IPS-15b (cell line): Measurements from ENCODE around the gene DPF3.

ENCODE experiments used
- H3K27me3 ChIP-seq: one replicate; pipeline ENCODE4 v1.6.1; 2013; ENCODE audit warnings: low read length; ENCODE audit not compliant: control insufficient read depth, insufficient read depth
- H3K36me3 ChIP-seq: one replicate; pipeline ENCODE4 v1.6.1; 2013; ENCODE audit warnings: low read length; ENCODE audit not compliant: control insufficient read depth, insufficient read depth
- H3K4me1 ChIP-seq: one replicate; pipeline ENCODE4 v1.6.1; 2013; ENCODE audit warnings: mild to moderate bottlenecking, low read length; ENCODE audit not compliant: control insufficient read depth, insufficient read depth
- H3K4me3 ChIP-seq: one replicate; pipeline ENCODE4 v1.5.1; 2013; ENCODE audit warnings: low read depth, low read length
- H3K9ac ChIP-seq: one replicate; pipeline ENCODE4 v1.6.1; 2013; ENCODE audit warnings: low read depth, mild to moderate bottlenecking, low read length
- H3K9me3 ChIP-seq: one replicate; pipeline ENCODE4 v1.6.1; 2013; ENCODE audit warnings: mild to moderate bottlenecking, low read length; ENCODE audit not compliant: control insufficient read depth, insufficient read depth

The DPF3 gene

DNA sequence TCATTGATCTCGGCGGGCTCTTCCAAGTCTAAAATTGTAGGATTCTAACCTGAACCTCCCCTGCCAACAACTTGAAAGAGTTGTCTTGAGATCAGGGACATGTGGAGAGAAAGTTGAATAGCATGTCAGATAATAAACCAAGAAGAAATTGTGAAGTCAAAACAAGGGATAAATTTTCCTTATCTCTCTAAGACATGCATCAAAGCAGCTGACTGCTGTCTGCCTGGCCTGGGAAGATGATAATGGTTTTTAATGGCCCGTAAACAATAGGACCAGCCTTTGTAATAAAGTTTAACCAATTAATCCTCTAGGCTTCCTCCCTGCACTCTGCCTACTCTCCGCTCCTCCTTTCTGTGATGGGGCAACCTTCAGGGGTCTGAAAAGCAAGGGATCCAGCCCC is 67.9 kb downstream of the DPF3 start:
- no peak overlapping the region for H3K4me3 ChIP-seq

DNA sequence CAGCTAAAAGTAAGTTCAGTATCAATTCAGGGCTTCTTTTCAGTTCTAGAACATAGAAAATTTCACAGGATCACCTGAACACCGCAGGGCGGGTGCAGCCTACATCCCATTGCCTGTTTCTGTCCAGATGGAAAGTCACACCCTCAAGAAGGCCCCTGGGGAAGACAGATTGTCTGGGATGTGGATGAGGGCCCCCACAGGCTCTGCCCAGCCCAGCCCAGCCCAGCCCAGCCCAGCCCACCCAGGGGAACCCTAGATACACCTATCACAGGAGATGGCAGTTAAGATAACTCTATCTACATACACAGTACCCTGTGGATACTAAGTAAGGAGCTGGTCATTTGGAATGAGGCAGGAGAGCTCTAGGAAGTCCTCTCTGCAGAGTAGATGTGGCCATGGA is 68.4 kb downstream of the DPF3 start:
- Histone ChIP-seq H3K4me3 (no peak overlapping the region), H3K36me3 (no peaks in the 10 kb centered on the region), H3K9ac (no peak overlapping the region), H3K4me1 (no peaks in the 10 kb centered on the region), H3K27me3 (no peaks in the 10 kb centered on the region), H3K9me3 (no peaks in the 10 kb centered on the region)

More for the DNA sequence above, 67.9 kb downstream of the DPF3 start:
- Histone ChIP-seq H3K4me1 (peaks cover 1% of the 10 kb centered on the region), H3K9me3 (no peaks in the 10 kb centered on the region), H3K9ac (no peak overlapping the region), H3K27me3 (no peaks in the 10 kb centered on the region), H3K36me3 (no peaks in the 10 kb centered on the region)

DNA sequence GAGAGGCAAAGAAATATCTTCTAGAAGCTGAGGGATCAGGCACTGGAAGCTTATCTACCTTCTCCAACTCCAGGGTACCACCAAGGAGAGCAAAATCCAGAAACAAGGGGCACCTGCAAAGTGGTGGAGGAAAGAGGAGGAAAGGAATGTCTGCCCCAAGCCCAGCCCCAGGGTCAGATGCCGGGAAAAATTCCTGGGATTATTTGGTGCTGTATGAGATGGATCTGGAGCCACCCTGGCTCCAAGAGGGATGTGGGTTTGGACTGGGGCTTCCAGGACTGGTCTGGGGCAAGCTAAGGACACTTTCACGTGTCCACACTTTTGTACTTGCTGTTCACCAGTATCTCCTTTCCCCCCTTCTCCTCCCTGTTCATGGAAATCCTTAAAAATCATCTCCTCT is 69.8 kb downstream of the DPF3 start:
- no peaks in the 10 kb centered on the region for H3K36me3 ChIP-seq
- H3K9me3 ChIP-seq: no peaks in the 10 kb centered on the region
- no peaks in the 10 kb centered on the region for H3K4me1 ChIP-seq
- no peak overlapping the region for H3K4me3 ChIP-seq
- H3K9ac ChIP-seq: no peak overlapping the region
- H3K27me3 ChIP-seq: no peaks in the 10 kb centered on the region

GRCh38 chr14:72822946-72823611 is 70.8 kb downstream of the DPF3 start:
- no peaks in the 10 kb centered on the region for H3K9me3 ChIP-seq
- H3K4me1 ChIP-seq: no peaks in the 10 kb centered on the region
- no peaks in the 10 kb centered on the region for H3K27me3 ChIP-seq
- no peak overlapping the region for H3K4me3 ChIP-seq
- no peak overlapping the region for H3K9ac ChIP-seq
- no peaks in the 10 kb centered on the region for H3K36me3 ChIP-seq

DNA sequence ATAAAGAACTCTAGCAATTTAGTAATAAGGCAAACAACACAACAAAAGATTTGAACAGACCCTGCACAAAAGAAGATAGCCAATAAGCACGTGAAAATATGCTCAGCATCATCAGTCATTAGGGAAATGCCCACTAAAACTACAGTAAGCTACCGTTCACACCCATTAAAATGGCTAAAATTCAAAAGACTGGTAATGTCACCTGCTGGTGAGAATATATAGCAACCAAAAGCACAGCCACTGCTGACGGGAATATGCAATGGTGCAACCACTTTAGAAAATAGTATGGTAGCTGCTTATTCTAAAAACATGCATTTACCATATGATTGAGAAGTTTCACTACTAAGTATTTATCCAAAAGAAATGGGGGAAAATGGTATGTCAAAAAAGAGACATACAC is 74.9 kb downstream of the DPF3 start:
- H3K9ac ChIP-seq: no peak overlapping the region
- H3K9me3 ChIP-seq: no peaks in the 10 kb centered on the region
- no peaks in the 10 kb centered on the region for H3K27me3 ChIP-seq
- H3K4me3 ChIP-seq: no peak overlapping the region
- H3K4me1 ChIP-seq: no peaks in the 10 kb centered on the region
- H3K36me3 ChIP-seq: no peaks in the 10 kb centered on the region

- H3K27me3 ChIP-seq: no peaks in the 10 kb centered on the region
- no peaks in the 10 kb centered on the region for H3K9me3 ChIP-seq
- H3K9ac ChIP-seq: no peak overlapping the region
- H3K36me3 ChIP-seq: no peaks in the 10 kb centered on the region
- H3K4me3 ChIP-seq: no peak overlapping the region
- no peaks in the 10 kb centered on the region for H3K4me1 ChIP-seq
Measured at GRCh38 chr14:72816287-72816686, 77.6 kb downstream of the DPF3 start.

DNA sequence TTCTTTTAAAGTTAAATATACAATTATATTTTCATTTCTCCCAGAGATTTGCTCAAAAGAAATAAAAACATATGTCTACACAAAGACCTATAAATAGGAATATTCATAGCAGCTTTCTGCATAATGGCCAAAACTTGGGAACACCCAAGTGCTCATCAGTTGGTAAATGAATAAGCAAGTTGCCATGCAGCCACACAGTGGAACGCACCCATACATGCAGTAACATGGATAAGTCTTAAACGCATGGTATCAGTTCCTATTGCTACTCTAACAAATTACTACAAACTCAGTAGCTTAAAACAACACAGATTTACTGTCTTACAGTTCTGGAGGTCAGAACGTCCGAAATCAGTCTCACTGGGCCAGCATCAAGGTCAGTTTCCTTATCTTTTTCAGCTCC is 78.5 kb downstream of the DPF3 start:
- Histone ChIP-seq H3K9me3 (no peaks in the 10 kb centered on the region), H3K4me3 (no peak overlapping the region), H3K9ac (no peak overlapping the region), H3K36me3 (no peaks in the 10 kb centered on the region), H3K27me3 (no peaks in the 10 kb centered on the region), H3K4me1 (no peaks in the 10 kb centered on the region)

- no peaks in the 10 kb centered on the region for H3K9me3 ChIP-seq
- no peaks in the 10 kb centered on the region for H3K4me1 ChIP-seq
- H3K4me3 ChIP-seq: no peak overlapping the region
- H3K9ac ChIP-seq: no peak overlapping the region
- H3K27me3 ChIP-seq: peaks cover 10% of the 10 kb centered on the region
- no peaks in the 10 kb centered on the region for H3K36me3 ChIP-seq
Measured at GRCh38 chr14:72812292-72812851, 81.5 kb downstream of the DPF3 start.

DNA sequence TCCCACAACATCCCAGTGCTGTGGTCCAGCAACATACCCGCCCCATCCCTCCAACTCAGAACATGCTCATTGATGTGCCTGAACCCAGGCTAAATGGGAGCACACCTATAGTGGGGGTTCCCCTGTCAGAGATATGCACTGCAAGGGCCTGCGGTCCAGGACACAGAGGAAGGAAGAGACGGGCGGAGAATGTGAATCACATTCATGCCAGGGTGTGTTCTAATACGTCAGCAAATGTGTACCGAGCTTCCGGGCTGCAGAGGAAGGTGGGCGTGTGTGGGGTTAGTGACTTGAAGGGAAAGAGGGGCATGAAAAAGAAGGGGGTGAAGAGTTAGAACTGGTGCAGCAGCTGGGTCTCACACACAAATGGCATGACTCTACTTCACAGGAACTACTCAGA is 83.7 kb downstream of the DPF3 start:
- Histone ChIP-seq H3K27me3 (peaks cover 26% of the 10 kb centered on the region), H3K4me3 (no peak overlapping the region), H3K4me1 (no peaks in the 10 kb centered on the region), H3K36me3 (no peaks in the 10 kb centered on the region), H3K9ac (no peak overlapping the region), H3K9me3 (no peaks in the 10 kb centered on the region)

DNA sequence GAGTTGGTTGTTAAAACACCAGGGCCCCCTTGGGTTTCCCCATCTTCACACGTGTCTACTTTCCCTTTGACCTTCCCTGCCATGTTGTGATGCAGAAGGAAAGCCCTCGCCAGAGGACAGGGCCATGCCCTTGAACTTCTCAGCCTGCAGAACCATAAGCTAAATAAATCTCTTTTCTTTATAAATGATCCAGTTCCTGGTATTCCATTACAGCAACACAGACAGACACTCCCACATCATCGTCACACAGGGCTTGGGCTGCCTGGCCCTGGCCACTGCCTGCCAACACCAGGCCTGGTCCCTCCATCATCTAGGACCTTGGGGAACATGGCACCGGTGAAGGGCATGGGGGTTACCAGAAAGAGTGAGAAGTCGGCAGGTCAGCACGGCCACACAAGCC is 84.8 kb downstream of the DPF3 start:
- Histone ChIP-seq H3K4me3 (no peak overlapping the region), H3K4me1 (peaks cover 1% of the 10 kb centered on the region), H3K36me3 (no peaks in the 10 kb centered on the region), H3K27me3 (peaks cover 26% of the 10 kb centered on the region), H3K9ac (no peak overlapping the region), H3K9me3 (no peaks in the 10 kb centered on the region)

DNA sequence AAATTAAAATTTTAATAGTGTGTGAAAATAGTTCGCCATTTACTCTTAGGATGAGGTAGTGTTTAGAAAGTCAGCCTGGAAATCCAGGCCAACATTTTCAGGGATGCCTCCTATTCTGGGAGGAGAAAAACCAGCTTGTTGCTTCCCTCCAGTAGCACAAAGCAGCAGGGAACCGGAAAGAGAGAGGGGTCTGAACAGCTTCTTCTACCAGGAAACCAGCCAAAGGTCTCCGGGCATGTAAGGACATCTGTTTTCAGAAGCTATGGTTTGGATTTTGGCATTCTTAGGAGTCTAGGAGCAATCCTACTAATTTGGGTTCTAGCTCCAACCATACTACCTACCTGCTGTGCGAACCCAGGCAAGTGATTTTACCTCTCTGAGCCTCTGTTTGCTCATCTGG is 85.3 kb downstream of the DPF3 start:
- Histone ChIP-seq H3K4me1 (peaks cover 6% of the 10 kb centered on the region), H3K36me3 (no peaks in the 10 kb centered on the region), H3K4me3 (no peak overlapping the region), H3K9ac (no peak overlapping the region), H3K9me3 (no peaks in the 10 kb centered on the region), H3K27me3 (peaks cover 30% of the 10 kb centered on the region)

- Histone ChIP-seq H3K9me3 (no peaks in the 10 kb centered on the region), H3K36me3 (no peaks in the 10 kb centered on the region), H3K4me1 (peaks cover 9% of the 10 kb centered on the region), H3K9ac (no peak overlapping the region), H3K27me3 (peaks cover 55% of the 10 kb centered on the region), H3K4me3 (no peak overlapping the region)
Measured at GRCh38 chr14:72802588-72802946, 91.3 kb downstream of the DPF3 start.
